NCI-H1436 treated with DMSO at 0.1 percent for 48 hours (cell line): Measurements from ENCODE around the gene SUPT6H.

Experiments
- DNase-seq: peaks from one replicate; lab custom pipeline; 2025; lab: John Stamatoyannopoulos, UW

Gene SUPT6H

GRCh38 chr17:28661635-28662526, at the start of gene SUPT6H, which contains the start of gene SDF2:
SUPT6H (plus strand) TSS chr17:28662205; CDS start chr17:28673402, 11,197 bp downstream.
SDF2 (minus strand) TSS chr17:28661906; CDS start chr17:28661876, 30 bp downstream.
- peak; percentile 73 for DNase-seq

GRCh38 chr17:28612531-28612930, 49.5 kb upstream of the SUPT6H start:
- no peak for DNase-seq

- DNase-seq = peak; percentile 3
Measured at GRCh38 chr17:28612936-28613872, 48.8 kb upstream of the SUPT6H start.

GRCh38 chr17:28613931-28614381, 48.0 kb upstream of the SUPT6H start, which contains the start of gene RSKR:
RSKR (minus strand) TSS chr17:28614185; CDS start chr17:28614161, 24 bp downstream.
- DNase-seq = no peak

GRCh38 chr17:28615260-28615940, 46.6 kb upstream of the SUPT6H start:
- DNase-seq = no peak

- no peak for DNase-seq
Measured at GRCh38 chr17:28616281-28616680, 45.7 kb upstream of the SUPT6H start.

- no peak for DNase-seq
Measured at GRCh38 chr17:28618464-28618863, 43.5 kb upstream of the SUPT6H start.

GRCh38 chr17:28620010-28620409, 42.0 kb upstream of the SUPT6H start:
- no peak for DNase-seq

GRCh38 chr17:28622186-28622585, 39.8 kb upstream of the SUPT6H start:
- no peak for DNase-seq

- DNase-seq = no peak
Measured at GRCh38 chr17:28623696-28624095, 38.3 kb upstream of the SUPT6H start.

GRCh38 chr17:28624148-28624547, 37.9 kb upstream of the SUPT6H start:
- DNase-seq = no peak

- DNase-seq = no peak
Measured at GRCh38 chr17:28626818-28627217, 35.2 kb upstream of the SUPT6H start.

- DNase-seq = no peak
Measured at GRCh38 chr17:28634206-28634865, 27.7 kb upstream of the SUPT6H start.

GRCh38 chr17:28635506-28635905, 26.5 kb upstream of the SUPT6H start:
- no peak for DNase-seq

- no peak for DNase-seq
Measured at GRCh38 chr17:28641579-28641978, 20.4 kb upstream of the SUPT6H start.

- peak; percentile 12 for DNase-seq
Measured at GRCh38 chr17:28643983-28644786, 17.8 kb upstream of the SUPT6H start.

GRCh38 chr17:28644787-28645575, 17.0 kb upstream of the SUPT6H start, which contains the start of gene BLTP2:
BLTP2 (minus strand) TSS chr17:28645158; CDS start chr17:28645056, 102 bp downstream.
- peak; percentile 55 for DNase-seq

- DNase-seq = no peak
Measured at GRCh38 chr17:28645576-28645939, 16.4 kb upstream of the SUPT6H start.

GRCh38 chr17:28646039-28646754, 15.8 kb upstream of the SUPT6H start:
- no peak for DNase-seq
